ENCODE data around the gene IFT122. TPM values are rescaled to one million over a fixed set of nuclear protein-coding genes. Genes with fewer than 3 reads are reported as not detected.

The IFT122 gene
- total RNA-seq, 2 experiments from 2014 or later = 21.6 to 37.0 TPM

- Histone ChIP-seq H3K4me2 (ENCODE audit: low read length) (no peak overlapping the region), H3K4me1 (ENCODE audit: insufficient read depth, low read length, poor library complexity, severe bottlenecking) (no peaks in the 10 kb centered on the region), H3K27ac (ENCODE audit: low read depth, low read length, poor library complexity, severe bottlenecking) (no peak overlapping the region), H3K79me2 (ENCODE audit: insufficient read depth, low read depth, low read length) (no peaks in the 10 kb centered on the region), H3K4me3 (ENCODE audit: low read depth, low read length, poor library complexity, severe bottlenecking) (no peak overlapping the region), H3K9me3 (ENCODE audit: low read length) (no peaks in the 10 kb centered on the region), H2AFZ (ENCODE audit: low read length) (no peak overlapping the region), H3K36me3 (ENCODE audit: insufficient read depth, low read length) (no peaks in the 10 kb centered on the region), H4K20me1 (ENCODE audit: insufficient read depth, low read length) (no peaks in the 10 kb centered on the region), H3K9me2 (ENCODE audit: insufficient read depth, low read length) (no peaks in the 10 kb centered on the region)
- no TSS peak for BruUV-seq (replicated peaks)
- CTCF ChIA-PET (ENCODE audit: unreplicated experiment) = no interaction called here
- POLR2A ChIA-PET = no interaction called here
- intact Hi-C loops (cut with micrococcal nuclease; ENCODE audit: unreplicated experiment) = no loop called here
- TF ChIP-seq CTCF (conservative IDR thresholded peaks at IDR 0.05; ENCODE audit: low read length) = no peak
- TF ChIP-seq EZH2phosphoT487 (IDR thresholded peaks at IDR 0.05; ENCODE audit: borderline replicate concordance, low read depth, low read length) = no peak
- DNase-seq (ENCODE audit: low spot score) = no peak
Observed at GRCh38 chr3:129567939-129568338, 127.9 kb downstream of the IFT122 start.

GRCh38 chr3:129569856-129570255 is 129.8 kb downstream of the IFT122 start:
- no peak for DNase-seq (ENCODE audit: low spot score)
- Histone ChIP-seq H3K36me3 (ENCODE audit: insufficient read depth, low read length) (no peaks in the 10 kb centered on the region), H3K4me2 (ENCODE audit: low read length) (no peak overlapping the region), H3K4me1 (ENCODE audit: insufficient read depth, low read length, poor library complexity, severe bottlenecking) (peaks cover 12% of the 10 kb centered on the region), H3K27ac (ENCODE audit: low read depth, low read length, poor library complexity, severe bottlenecking) (no peak overlapping the region), H3K9me3 (ENCODE audit: low read length) (no peaks in the 10 kb centered on the region), H4K20me1 (ENCODE audit: insufficient read depth, low read length) (no peaks in the 10 kb centered on the region), H3K79me2 (ENCODE audit: insufficient read depth, low read depth, low read length) (no peaks in the 10 kb centered on the region), H2AFZ (ENCODE audit: low read length) (no peak overlapping the region), H3K4me3 (ENCODE audit: low read depth, low read length, poor library complexity, severe bottlenecking) (no peak overlapping the region), H3K9me2 (ENCODE audit: insufficient read depth, low read length) (no peaks in the 10 kb centered on the region)
- BruUV-seq (replicated peaks) = no TSS peak
- POLR2A ChIA-PET = no interaction called here
- CTCF ChIA-PET (ENCODE audit: unreplicated experiment) = no interaction called here
- intact Hi-C loops (cut with micrococcal nuclease; ENCODE audit: unreplicated experiment) = no loop called here
- TF ChIP-seq CTCF (conservative IDR thresholded peaks at IDR 0.05; ENCODE audit: low read length) = no peak
- no peak for TF ChIP-seq EZH2phosphoT487 (IDR thresholded peaks at IDR 0.05; ENCODE audit: borderline replicate concordance, low read depth, low read length)

Small RNA genes lying within 50 kb of the gene (small RNA-seq; reads per million reads assigned to genes)
- gene SNORA7B = 4.8 reads per million, percentile 91 among the genes with 10 or more reads in this experiment

Other genes starting within 250 kb of the IFT122 start
- gene COPG1, start 190.6 kb upstream of the IFT122 start, total RNA-seq (2014; rRNA removed; shearing (Covaris generic)) = 91.9 and 135 TPM in 2 replicates
- gene COPG1, start 190.6 kb upstream of the IFT122 start, total RNA-seq (2022) = 174 and 182 TPM in 2 replicates
- gene HMCES, start 161.4 kb upstream of the IFT122 start, total RNA-seq (2014; rRNA removed; shearing (Covaris generic)) = 90.6 and 104 TPM in 2 replicates
- gene HMCES, start 161.4 kb upstream of the IFT122 start, total RNA-seq (2022) = 287 and 320 TPM in 2 replicates
- 0.36 and 1.1 TPM in 2 replicates for gene EFCAB12, start 11.6 kb upstream of the IFT122 start, total RNA-seq (2014; rRNA removed; shearing (Covaris generic))
- gene EFCAB12, start 11.6 kb upstream of the IFT122 start, total RNA-seq (2022) = 2.5 and 2.6 TPM in 2 replicates
- gene MBD4, start 276 bp upstream of the IFT122 start, total RNA-seq (2014; rRNA removed; shearing (Covaris generic)) = 42.4 and 46.3 TPM in 2 replicates
- gene MBD4, start 276 bp upstream of the IFT122 start, total RNA-seq (2022) = 74.6 and 86.1 TPM in 2 replicates
- not detected in 2 replicates for gene RHO, start 88.4 kb downstream of the IFT122 start, total RNA-seq (2014; rRNA removed; shearing (Covaris generic))
- not detected in 2 replicates for gene RHO, start 88.4 kb downstream of the IFT122 start, total RNA-seq (2022)
- not detected in 2 replicates for gene H1-8, start 103.0 kb downstream of the IFT122 start, total RNA-seq (2014; rRNA removed; shearing (Covaris generic))
- not detected in 2 replicates for gene H1-8, start 103.0 kb downstream of the IFT122 start, total RNA-seq (2022)
- gene PLXND1, start 166.5 kb downstream of the IFT122 start, total RNA-seq (2014; rRNA removed; shearing (Covaris generic)) = 6.0 and 6.8 TPM in 2 replicates
- 4.7 and 5.3 TPM in 2 replicates for gene PLXND1, start 166.5 kb downstream of the IFT122 start, total RNA-seq (2022)